Type B pancreatic cell (in vitro differentiated cells): Measurements from ENCODE around the gene GNAZ. TPM values are rescaled to one million over a fixed set of nuclear protein-coding genes. Genes with fewer than 3 reads are reported as not detected.

ENCODE experiments used
- DNase-seq: peaks from one replicate; pipeline ENCODE4 v3.0.0; 2021; ENCODE audit warnings: mixed read lengths; ENCODE audit not compliant: unreplicated experiment; ENCODE audit errors: extremely low spot score
- H3K27ac Mint-ChIP-seq: 2 replicates; pipeline ENCODE4 v1.8.0; 2021; ENCODE audit warnings: mild to moderate bottlenecking, mixed read lengths
- H3K27me3 Mint-ChIP-seq: 2 replicates; pipeline ENCODE4 v1.8.0; 2021; ENCODE audit warnings: mixed read lengths
- H3K36me3 Mint-ChIP-seq: 2 replicates; pipeline ENCODE4 v1.8.0; 2021; ENCODE audit warnings: mixed read lengths
- H3K4me1 Mint-ChIP-seq: one replicate; pipeline ENCODE4 v1.8.0; 2021; ENCODE audit warnings: mixed read lengths; ENCODE audit not compliant: unreplicated experiment
- H3K4me3 Mint-ChIP-seq: 2 replicates; pipeline ENCODE4 v1.8.0; 2021; ENCODE audit warnings: mild to moderate bottlenecking, mixed read lengths
- H3K9me3 Mint-ChIP-seq: 2 replicates; pipeline ENCODE4 v1.8.0; 2021; ENCODE audit warnings: mixed read lengths
- total RNA-seq: library from RNA; stranded (reverse); gene quantifications from 2 replicates; pipeline ENCODE4 v1.2.1, GENCODE V29; 2021; ENCODE audit warnings: low replicate concordance
- TF ChIP-seq, protein P1 (sequence below): fragments of 200-600 bp; sonication (generic); conservative IDR thresholded peaks from 2 replicates; pipeline ENCODE4 v1.5.0; 2021; ENCODE audit warnings: antibody characterized with exemption, mild to moderate bottlenecking

The GNAZ gene
- total RNA-seq, 1 donor from 2014 or later = 14.4 TPM

DNA sequence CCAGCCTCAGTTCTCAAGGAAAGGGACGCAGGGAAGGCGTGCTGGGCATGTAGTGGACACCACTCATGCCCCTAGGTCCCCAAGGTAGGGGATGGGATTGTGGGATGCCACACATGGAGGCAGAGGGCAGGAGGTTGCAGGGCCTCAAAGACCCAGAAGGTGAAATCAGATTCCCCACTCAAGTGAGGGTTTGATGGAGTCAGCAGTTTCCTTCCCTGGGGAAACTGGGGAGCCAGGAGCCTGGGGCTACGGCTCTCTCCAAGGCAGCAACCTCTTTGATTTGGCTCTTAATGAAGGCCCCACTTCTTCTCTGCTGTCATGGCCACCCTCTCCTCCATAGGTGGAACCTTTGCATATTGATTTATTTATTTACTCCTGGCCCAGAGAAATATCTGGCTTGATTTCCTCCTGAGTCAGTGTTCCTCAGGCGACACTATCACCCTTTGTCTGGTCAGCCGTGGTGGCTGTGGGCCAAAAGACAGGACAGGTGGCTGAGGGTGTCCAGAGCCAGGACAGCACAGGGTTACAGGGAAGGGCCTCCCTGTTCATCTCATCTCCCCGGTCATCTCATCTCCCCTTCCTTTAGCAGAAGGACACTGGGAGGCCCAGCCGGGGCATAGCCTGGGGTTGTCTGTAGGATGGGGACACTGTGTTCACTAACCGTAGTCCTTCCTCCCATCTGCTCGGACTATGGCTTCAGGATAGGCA lies 9.6 kb downstream of the GNAZ start:
- H3K27me3 Mint-ChIP-seq = no peaks in the 10 kb centered on the region
- TF ChIP-seq, protein P1, sequence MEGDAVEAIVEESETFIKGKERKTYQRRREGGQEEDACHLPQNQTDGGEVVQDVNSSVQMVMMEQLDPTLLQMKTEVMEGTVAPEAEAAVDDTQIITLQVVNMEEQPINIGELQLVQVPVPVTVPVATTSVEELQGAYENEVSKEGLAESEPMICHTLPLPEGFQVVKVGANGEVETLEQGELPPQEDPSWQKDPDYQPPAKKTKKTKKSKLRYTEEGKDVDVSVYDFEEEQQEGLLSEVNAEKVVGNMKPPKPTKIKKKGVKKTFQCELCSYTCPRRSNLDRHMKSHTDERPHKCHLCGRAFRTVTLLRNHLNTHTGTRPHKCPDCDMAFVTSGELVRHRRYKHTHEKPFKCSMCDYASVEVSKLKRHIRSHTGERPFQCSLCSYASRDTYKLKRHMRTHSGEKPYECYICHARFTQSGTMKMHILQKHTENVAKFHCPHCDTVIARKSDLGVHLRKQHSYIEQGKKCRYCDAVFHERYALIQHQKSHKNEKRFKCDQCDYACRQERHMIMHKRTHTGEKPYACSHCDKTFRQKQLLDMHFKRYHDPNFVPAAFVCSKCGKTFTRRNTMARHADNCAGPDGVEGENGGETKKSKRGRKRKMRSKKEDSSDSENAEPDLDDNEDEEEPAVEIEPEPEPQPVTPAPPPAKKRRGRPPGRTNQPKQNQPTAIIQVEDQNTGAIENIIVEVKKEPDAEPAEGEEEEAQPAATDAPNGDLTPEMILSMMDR = no peak
- peak overlapping the region; percentile 84 for H3K27ac Mint-ChIP-seq
- H3K4me3 Mint-ChIP-seq = no peak overlapping the region
- peaks cover 8% of the 10 kb centered on the region for H3K4me1 Mint-ChIP-seq
- DNase-seq = no peak
- H3K9me3 Mint-ChIP-seq = no peaks in the 10 kb centered on the region
- H3K36me3 Mint-ChIP-seq = no peaks in the 10 kb centered on the region

DNA sequence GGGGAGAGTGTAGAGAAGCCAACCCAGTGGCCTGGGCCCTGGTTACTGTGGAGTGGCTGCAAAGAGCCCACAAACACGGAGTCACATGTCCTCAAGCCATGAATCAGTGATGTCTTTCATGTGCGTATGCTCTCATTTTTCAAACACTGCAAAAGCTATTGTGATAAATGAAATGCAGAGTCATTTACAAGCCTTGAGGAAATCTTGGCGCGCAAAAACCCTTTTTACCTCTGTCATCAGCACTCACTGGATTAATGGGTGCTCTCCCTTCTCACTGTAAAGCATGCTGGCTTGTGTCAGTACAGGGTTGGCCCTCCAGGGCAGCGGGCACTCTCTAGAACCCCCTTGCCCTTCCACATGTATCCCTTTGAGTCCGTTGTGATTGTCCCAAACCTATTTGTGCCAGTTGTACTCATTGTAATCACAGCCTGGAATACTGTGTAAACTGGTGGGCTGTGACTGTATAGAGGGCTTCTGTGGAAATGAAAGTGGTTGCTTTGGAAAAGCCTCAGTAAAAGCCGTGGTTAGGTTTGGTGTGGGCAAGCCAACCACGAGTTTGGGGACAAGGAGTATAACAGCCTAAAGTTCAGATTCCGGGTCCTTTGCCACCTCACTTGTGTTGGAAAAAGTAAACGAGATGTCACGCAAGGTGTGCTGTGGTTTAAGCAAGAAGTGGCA lies 10.4 kb downstream of the GNAZ start:
- peaks cover 9% of the 10 kb centered on the region for H3K4me1 Mint-ChIP-seq
- no peaks in the 10 kb centered on the region for H3K9me3 Mint-ChIP-seq
- H3K27ac Mint-ChIP-seq = peak overlapping the region; percentile 18

GRCh38 chr22:23082534-23083314 lies 12.4 kb downstream of the GNAZ start:
- no peak overlapping the region for H3K27ac Mint-ChIP-seq
- no peaks in the 10 kb centered on the region for H3K27me3 Mint-ChIP-seq
- peaks cover 16% of the 10 kb centered on the region for H3K4me1 Mint-ChIP-seq
- no peaks in the 10 kb centered on the region for H3K9me3 Mint-ChIP-seq
- TF ChIP-seq, protein P1 = no peak
- no peak overlapping the region for H3K4me3 Mint-ChIP-seq
- H3K36me3 Mint-ChIP-seq = no peaks in the 10 kb centered on the region
- no peak for DNase-seq

More for the DNA sequence above, 10.4 kb downstream of the GNAZ start:
- TF ChIP-seq, protein P1 = no peak
- Mint-ChIP-seq H3K27me3 (no peaks in the 10 kb centered on the region), H3K4me3 (no peak overlapping the region), H3K36me3 (no peaks in the 10 kb centered on the region)
- DNase-seq = no peak

DNA sequence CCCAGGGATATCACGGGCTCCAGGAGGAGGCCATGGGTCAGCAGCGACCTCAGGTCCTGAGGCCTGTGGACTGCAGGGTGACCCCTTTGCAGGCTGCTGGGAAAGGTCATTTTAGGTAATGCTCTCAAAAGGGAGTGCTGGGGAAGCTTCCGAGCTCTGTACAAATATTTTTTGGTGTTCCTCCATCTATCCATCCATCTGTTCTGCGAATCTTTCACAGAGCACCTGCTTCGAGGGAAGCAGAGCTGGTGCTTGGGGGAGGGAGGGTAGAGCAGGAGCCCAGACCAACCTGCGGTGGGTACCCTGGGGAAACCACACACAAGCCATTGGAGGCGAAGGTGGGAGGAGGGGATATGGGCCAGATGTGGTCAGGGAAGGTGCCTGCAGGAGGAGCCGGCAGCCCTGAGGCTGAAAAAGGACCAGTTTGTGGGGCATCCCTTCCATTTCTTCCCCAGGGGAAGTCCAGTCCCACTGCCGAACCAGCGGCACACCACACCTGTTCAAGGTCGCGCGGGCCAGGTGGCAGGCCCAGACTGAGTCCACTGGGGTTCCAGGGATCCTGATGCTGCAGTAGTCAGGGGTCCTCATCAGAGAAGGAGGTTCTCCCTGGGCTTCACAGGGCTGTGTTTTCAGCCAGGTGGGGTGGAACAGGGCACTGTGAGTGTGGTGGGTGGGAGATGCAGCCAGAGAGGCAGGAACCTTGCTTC lies 13.1 kb downstream of the GNAZ start:
- Mint-ChIP-seq H3K36me3 (no peaks in the 10 kb centered on the region), H3K4me3 (no peak overlapping the region), H3K4me1 (peaks cover 17% of the 10 kb centered on the region), H3K9me3 (no peaks in the 10 kb centered on the region), H3K27ac (no peak overlapping the region), H3K27me3 (no peaks in the 10 kb centered on the region)
- DNase-seq = no peak
- TF ChIP-seq, protein P1 = no peak
